WI38 (cell line): ENCODE data around the gene TMEM116.

Source experiments
- H3K4me3 ChIP-seq: 2 replicates; pipeline ENCODE4 v1.5.1; 2011; ENCODE audit warnings: low read depth, mild to moderate bottlenecking, control low read depth, low read length
- CTCF ChIP-seq: IDR thresholded peaks from 2 replicates; pipeline ENCODE4 v1.5.1; 2012; ENCODE audit warnings: low read depth, mild to moderate bottlenecking, control low read depth, low read length

Gene TMEM116

DNA sequence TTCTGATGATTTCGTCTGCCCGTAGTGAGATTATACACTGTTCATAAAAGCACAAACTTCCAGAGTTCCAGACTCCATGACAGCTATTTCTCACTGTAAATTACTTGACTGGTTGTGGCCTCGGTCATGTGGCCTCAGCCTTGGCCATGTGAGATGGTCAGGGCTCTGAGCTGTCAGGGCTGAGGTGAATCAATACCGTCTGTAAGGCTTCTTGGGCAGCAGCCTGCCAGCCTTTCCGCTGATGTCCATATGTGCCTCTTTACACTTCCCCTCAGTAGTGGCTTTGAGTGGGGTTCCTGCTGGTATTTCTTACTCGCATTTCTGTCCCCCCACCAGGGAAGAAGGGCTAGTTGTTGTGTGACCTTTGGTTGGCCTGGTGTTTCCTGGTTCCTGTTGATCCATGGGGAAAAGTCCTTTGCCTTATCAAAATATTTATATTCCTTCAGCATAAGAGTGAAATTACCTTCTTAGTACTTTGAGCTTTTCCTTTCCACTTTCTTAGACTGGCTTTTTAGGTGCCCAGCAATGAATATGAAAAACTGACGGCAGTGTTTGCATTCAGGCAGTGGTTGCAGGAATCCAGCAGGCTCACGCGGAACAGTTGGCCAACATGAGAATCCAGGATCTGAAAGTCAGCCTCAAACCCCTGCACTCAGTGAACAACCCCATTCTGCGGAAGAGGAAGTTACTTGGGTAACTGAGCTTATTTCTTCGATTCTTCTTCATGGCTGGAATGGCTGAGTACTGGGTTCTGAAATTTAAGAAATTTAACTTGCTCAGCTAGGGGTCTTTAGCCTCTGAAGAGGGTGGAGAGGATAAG lies 124.8 kb downstream of the TMEM116 start:
- TF ChIP-seq CTCF, result no peak
- H3K4me3 ChIP-seq, result no peak overlapping the region

GRCh38 chr12:111886662-111887545 lies 126.1 kb downstream of the TMEM116 start:
- H3K4me3 ChIP-seq, result no peak overlapping the region

GRCh38 chr12:111881716-111882115 lies 131.2 kb downstream of the TMEM116 start:
- no peak for TF ChIP-seq CTCF
- H3K4me3 ChIP-seq, result no peak overlapping the region

More at GRCh38 chr12:111886662-111887545, 126.1 kb downstream of the TMEM116 start:
- TF ChIP-seq CTCF, result no peak
